ENCODE results near the gene ZDHHC5.
"Not testable (repeated sequence)": the region's sequence is repeated elsewhere in the genome, so short reads cannot be mapped to it uniquely, and the experiment has no call there.

ZDHHC5 gene

DNA sequence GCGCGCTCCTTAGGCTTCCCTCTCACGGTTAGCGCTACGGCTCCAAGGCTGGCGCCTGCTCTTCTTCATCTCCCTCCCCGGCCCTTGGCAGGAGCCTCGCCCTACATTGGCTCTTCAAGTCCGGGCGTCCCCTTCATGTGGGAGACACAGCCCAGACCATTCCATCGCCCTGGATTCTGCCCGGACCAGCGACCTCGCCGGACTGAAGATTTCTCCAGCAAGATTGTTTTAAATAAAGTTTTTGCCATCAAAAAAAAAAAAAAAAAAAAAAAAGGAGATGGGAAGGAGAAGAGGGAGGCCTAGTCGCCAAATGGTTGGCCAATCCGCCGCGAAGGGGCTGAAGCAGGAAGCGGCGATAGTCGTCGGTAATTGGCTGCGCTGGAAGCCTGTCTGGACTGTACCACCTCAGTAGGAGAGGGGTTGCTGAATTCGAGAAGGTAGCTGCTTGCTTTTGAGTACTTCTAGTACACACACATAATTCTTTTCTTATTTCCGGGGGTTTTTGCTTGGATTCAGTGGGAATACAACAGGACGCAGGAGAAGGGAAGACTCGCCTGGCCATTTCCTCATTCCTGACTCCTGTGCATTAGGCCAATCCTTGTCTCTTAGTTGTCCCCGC lies 688 bp upstream of the ZDHHC5 start:
- peak; percentile 80 to 81 for DNase-seq

DNA sequence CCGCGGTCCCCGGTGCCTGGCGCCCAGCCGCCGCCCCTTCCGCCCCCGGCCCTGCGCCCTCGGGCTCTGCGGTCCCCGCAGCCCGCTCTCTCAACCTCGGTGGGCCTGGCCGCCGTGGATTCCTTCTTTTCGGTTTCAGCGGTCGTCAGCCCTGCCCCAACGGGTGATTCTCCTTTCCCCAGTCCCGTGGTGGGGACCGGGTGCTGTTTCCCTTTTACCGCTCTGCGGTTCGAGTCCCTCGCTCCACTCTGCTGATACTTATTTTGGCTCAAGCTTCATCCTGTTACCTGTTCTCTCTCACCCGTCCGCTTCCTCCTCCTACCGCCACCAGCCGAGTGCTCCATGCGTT lies 494 bp downstream of the ZDHHC5 start:
- peak; percentile 28 to 29 for DNase-seq

DNA sequence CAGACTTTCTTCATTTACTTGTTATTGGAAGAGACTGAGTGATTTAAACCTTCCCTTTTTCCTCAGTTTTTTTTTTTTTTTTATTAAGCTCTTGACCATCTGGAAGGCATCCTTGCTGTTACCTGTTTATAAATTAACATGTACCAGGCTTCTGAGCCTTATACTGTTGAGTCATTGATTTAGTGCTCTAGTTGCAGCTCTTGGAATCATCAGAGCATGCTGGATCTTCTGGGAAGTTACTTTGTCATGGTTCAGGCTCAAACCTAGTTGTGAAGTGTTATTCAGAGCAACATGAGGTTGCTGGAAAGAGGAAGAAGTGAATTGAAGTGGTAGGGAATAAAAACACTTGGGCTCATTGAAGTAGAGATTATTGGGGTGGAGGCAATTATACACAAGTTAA lies 6.3 kb downstream of the ZDHHC5 start:
- DNase-seq = no peak

DNA sequence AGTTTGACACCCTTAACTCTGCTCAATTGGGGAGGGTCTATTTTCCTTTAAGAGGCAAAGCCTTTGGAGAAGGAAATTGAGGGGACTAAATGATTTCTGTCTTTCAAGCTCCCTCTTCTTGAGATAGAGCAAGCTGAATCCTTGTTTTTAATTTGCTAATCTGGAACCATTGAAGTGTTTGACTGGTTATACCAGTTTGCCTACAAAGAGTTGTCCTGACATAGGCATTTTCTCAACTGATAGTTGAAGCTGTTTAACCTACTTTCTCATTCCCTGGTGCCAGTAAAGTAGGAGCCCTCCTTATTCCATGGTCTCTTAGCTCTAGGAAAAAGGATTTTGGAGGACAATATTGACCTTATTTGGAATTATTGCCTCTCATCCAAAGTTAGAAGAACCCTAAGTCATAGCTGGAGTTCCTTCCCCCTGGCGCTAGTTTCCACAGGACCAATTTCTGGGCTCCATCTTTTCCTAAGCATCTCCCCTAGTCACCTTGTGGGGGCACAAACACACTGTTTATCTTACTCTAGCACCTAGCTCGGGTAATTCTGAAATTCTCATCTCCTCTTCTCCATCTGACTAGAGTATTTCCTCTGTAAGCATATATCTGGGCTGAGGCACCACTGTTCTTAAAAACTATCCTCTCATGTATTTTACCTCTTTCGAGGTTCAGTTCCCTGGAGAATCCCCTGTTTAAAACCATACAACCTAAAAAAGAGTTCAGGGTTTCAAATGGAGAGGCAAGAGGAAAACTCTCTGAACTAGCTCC lies 7.4 kb downstream of the ZDHHC5 start:
- DNase-seq = no peak

DNA sequence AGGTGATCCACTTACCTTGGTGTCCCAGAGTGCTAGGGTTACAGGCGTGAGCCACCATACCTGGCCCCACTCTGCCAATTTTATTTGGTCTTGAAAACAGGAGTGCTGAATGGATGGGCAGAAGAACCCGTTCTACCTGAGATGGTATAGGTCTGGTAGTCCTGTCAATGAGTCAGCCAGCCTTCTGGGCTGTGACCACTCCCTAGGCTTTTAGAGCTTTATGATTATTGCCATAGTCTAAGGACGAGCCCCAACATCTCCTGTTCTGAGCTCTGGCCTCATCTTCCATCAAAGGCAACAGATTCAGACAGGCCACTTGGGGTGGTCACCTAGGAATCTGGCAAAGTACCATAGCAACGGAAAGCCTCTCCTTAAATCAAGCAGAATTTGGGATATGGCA lies 11.5 kb downstream of the ZDHHC5 start:
- DNase-seq = no peak

DNA sequence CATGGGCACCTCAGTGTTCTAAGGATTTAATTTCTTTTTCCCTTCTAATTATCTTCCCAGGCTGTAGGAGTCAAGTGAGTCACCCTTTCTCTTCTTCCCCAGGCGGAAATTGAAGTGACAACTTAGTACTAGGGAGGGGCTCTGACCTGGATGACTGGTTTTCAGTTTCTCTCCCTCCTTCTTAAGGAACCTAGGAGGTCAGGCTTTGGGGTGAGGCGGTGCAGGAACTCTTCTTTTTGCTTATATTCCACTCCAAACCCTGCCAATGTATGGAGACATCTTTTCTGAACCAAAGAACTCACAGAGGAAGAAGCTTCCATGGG lies 12.6 kb downstream of the ZDHHC5 start:
- no peak for DNase-seq

DNA sequence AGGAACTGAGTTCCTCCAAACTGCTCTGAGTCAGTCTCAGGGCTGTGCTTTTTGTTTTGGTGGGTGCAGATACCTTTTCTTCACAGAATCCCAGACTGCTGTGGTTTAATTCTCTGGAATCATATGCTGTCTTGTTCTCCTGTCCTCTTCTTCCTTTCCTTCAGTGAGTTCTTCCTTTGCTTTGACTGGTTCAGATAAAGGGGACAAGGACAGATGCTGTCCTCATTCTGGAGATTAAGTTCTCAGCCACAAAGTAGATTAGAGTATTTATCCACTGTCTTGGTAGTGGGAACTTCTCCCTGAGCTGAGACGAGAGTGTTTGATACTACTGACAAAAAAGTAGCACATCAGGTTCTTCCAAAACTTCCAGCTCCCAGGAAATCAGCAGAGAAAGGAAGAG lies 13.3 kb downstream of the ZDHHC5 start:
- DNase-seq = no peak

DNA sequence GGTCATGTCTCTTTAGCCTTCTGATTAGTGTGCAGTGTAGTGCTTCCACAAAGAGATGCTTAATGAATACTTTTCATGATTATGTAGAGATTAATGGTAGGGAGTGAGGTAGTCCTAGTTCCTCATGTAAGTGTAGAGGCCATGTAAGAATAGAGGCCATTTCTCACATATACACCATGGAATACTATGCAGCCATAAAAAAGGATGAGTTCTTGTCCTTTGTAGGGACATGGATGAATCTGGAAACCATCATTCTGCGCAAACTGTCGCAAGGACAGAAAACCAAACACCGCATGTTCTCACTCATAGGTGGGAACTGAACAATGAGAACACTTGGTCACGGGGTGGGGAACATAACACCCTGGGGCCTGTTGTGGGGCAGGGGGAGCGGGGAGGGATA lies 22.6 kb downstream of the ZDHHC5 start:
- DNase-seq = not testable (repeated sequence)

DNA sequence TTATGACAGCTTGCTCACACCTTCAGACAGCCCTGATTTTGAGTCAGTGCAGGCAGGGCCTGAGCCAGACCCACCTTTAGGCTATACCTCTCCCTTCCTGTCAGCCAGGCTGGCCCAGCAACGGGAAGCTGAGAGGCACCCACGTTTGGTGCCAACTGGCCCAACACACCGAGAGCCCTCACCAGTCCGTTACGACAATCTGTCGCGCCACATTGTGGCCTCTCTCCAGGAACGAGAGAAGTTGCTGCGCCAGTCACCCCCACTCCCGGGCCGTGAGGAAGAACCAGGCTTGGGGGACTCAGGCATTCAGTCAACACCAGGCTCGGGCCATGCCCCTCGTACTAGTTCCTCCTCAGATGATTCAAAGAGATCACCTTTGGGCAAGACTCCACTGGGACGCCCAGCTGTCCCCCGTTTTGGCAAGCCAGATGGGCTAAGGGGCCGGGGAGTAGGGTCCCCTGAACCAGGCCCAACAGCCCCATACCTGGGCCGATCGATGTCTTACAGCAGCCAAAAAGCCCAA lies 31.0 kb downstream of the ZDHHC5 start:
- no peak for DNase-seq

DNA sequence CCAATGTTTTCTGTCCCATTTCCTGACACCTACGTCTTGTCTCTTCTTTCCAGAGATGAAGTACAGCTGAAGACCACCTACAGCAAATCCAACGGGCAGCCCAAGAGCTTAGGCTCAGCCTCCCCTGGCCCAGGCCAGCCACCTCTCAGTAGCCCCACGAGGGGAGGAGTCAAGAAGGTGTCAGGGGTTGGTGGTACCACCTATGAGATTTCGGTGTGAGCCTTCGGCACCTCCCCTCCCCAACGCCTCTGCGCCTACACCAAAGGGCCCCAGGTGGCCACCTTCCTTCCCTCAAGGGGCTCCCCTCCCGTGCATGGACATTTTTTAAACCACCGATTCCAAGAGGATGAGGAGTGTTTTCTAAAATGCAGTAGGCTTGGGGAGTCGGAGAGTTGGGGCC lies 31.9 kb downstream of the ZDHHC5 start:
- no peak for DNase-seq

DNA sequence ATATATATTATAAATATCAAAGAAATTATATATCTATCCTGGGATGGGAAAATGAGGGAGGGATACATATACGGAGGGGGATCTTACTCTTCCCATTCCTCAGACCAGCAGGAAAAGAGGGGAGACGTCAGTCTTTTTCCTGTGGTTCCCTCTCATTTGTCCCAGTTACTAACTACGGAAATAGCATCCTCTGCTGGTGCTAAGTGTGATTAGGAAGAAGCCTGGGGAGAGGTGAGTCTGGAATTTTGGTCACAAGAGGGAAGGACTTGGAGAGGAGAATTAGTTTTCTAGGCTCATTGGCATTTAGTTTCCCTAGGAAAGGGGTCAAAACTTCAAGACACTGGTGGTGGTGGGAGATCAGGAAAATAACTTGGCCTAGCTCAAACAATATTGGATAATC lies 32.5 kb downstream of the ZDHHC5 start:
- no peak for DNase-seq

DNA sequence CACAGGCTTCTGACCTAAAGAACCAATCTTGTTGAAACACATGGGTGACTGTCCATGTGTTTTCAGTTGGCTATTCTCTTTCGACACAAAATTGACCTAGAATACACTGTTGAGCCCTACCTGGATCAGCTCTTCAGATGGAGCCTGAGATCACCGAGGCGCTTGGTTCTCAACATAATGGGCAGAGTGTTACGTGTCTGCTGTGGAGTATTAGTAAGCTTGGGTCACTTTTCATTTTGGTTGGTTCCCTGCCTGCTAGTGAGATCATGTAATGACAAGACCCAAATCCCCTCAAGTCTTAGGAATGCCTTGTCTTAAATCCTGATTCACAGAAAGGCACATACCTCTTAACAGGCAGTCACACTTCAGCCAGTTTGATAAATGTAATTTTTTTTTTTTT lies 35.4 kb downstream of the ZDHHC5 start:
- no peak for DNase-seq

DNA sequence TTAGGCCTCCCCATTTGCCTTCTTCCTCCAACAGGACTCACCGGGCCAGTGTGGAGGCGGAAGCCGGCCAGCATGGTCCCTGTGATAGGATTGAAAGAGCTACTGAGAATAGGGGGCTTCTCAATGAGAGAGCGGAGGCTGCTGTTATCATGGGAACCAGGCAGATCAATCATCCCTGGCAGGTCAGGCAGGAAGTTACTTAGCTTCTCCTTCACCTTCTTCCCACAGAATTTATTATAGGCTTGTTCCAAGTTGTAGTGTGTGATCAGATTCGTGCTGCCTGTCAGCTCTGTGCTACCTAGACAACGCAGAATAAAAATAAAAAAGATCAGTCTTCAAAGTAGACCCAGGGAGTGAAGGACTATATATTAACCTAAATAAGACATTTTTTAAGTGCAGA lies 37.0 kb downstream of the ZDHHC5 start:
- no peak for DNase-seq

DNA sequence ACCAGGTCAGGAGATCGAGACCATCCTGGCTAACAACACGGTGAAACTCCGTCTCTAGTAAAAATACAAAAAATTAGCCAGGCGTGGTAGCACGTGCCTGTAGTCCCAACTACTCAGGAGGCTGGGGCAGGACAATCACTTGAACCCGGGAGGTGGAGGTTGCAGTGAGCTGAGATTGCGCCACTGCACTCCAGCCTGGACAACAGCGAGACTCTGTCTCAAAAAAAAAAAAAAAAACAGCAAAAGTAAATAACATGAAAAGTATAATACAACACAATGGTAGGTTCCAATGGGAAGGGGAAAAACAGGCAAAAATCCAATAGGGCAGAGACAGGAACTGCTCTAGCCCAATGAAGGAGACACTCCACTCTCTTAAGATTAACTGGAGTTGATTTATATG lies 37.5 kb downstream of the ZDHHC5 start:
- DNase-seq = not testable (repeated sequence)

DNA sequence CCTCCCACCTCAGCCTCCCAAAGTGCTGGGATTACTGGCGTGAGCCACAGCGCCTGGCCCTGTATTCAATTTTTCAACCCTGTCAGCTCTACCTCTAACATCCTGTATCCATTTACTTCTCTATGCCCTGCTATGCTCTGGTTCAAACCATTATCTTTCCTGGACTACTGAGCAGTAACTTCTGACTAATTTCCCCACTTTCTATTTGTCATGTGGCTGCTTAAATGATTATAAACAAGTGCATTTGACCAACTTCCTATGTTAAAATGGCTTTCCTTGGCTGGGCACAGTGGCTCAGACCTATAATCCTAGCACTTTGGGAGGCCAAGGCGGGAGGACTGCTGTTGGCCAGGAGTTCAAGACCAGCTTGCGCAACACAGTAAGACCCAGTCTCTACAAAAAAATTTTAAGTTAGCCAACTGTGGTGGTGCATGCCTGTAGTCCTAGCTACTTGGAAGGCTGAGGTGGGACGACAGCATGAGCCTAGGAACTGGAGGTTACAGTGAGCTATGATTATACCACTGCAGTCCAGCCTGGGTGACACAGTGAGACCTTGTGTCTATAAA lies 42.0 kb downstream of the ZDHHC5 start:
- no peak for DNase-seq

DNA sequence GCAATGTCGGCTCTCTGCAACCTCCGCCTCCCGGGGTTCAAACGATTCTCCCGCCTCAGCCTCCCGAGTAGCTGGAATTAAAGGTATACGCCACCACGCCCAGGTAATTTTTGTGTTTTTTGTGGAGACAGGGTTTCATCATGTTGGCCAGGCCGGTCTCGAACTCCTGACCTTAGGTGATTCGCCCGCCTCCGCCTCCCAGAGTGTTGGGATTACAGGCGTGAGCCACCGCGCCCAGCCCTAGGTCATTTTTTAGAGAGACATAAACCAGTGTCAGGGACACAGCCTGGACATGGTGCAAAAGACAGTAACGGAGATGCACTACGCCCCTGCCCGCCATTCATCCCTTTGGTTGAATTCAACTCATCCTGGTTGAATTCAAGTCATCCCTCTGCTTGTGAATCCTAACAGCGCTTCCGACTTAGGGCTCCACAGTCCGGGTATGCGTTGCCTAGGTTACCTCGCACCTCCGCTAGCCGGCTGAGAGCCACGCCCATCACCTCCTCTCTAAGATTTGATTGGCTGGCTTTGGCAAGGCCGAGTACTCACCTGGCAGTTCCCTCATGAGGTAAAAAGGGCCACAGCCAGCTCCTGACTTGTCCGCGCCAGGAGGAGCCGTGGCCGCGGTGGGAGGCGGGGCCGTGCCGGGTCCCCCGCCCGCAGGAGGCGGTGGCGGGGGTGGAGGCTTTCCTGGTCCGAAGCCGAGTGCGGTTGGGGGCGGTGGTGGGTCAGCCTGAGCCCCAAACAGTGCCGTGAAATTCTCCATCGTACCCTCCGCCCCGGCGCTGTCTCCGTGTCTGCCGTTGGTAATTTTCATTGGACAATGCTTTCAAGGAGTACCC lies 43.7 kb downstream of the ZDHHC5 start, which contains the start of gene MED19:
Gene MED19, minus strand, starts transcription at position 802 of the 842 bp plus-strand sequence. Its CDS starts 36 bp downstream, at position 766.
- DNase-seq = peak; percentile 62 to 65

DNA sequence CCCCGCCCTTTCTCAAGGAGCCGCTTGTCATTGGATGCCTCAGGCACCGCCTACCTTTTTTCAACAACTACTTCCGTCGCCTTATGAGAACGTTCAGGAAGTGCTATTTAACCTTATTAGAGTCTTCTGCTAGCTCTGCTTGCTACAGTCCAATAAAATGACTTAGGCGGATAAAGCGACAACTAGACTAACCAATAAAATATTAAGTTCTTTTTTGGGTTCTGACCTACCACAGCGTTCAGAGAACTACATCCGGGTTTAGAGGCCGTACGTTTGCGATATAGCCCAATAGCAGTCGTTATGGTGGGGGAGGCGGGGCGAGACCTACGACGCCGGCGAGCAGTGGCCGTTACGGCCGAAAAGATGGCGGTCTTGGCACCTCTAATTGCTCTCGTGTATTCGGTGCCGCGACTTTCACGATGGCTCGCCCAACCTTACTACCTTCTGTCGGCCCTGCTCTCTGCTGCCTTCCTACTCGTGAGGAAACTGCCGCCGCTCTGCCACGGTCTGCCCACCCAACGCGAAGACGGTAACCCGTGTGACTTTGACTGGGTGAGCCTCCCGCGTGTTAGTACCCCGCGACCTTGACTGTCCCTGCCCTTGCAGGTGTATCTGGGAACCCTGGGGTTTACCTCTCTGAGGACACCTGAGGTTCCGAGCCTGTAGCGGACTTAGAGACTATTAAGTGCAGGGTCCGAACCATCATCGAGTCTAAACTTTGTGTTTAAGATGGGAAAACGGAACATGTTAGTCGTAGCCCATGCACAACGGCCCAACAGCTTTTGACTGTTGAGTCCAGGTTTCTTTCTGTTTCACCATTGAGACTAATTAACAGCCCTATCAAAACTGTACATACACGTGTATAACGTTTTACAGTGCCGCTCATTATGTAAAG lies 44.6 kb downstream of the ZDHHC5 start, which contains the start of gene TMX2:
Gene TMX2, plus strand, starts transcription at position 338 of the 895 bp plus-strand sequence. Its CDS starts 26 bp downstream, at position 364.
- DNase-seq = peak; percentile 84

DNA sequence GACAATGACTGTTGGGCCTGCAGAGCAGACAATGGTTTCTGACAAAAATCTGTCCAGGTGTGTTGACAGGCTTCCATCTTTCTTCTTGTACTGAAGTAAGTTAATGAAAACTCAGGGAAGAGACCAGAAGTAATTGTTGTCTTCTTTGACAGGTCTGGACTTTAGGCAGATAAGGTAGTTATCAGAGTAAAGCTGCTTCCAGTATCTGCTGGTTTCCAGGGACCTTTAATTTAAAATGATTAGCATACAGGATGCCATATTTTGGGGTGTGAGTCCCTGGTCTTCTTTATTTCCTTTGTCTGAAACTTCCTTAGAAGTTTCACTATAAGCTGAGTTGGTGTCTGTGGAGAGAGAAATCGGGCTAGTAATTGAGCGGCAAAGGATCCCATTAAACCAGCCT lies 45.9 kb downstream of the ZDHHC5 start:
- no peak for DNase-seq

DNA sequence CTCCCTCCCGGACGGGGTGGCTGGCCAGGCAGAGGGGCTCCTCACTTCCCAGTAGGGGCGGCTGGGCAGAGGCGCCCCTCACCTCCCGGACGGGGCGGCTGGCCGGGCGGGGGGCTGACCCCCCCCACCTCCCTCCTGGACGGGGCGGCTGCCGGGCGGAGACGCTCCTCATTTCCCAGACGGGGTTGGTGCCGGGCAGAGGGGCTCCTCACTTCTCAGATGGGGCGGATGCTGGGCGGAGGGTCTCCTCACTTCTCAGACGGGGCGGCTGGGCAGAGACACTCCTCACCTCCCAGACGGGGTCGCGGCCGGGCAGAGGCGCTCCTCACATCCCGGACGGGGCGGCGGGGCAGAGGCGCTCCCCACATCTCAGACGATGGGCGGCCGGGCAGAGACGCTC lies 48.8 kb downstream of the ZDHHC5 start:
- not testable (repeated sequence) for DNase-seq

DNA sequence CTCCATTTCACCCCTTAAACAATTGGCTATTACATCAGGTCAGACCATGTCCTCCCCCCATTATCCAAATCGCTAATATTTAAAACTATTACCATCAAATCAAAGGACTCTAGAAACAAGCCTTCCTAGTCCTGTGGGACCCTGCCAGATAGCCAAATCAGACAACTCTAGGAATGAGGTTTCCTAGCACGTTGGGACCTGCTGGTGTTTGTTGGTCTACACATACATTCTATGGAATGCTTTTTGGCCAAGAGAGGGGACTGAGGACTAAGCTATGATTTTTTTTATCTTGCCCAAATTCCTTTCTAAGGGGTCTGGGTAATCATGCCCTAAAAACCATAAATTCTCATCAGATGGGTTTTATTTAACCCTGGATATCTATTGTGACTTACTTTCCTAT lies 59.3 kb downstream of the ZDHHC5 start:
- no peak for DNase-seq

DNA sequence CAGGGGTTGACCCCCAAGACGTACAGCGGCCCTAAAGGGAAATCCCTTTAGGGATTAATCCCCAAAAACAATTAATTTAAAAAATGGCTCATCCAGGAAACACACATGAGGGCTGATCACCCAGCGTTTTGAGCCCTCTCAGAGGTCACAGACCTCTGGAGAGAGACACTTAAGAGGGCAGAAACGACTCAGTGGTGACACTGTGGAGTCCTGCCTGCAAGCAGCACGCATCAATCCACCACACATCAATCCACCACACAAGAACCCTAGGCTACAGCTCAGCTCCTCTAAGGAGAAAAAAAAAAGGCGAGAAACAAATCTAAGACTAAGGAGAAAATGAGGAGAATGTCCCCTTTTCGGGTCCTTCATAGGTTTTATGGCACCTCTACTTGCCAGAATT lies 60.9 kb downstream of the ZDHHC5 start:
- DNase-seq = no peak

DNA sequence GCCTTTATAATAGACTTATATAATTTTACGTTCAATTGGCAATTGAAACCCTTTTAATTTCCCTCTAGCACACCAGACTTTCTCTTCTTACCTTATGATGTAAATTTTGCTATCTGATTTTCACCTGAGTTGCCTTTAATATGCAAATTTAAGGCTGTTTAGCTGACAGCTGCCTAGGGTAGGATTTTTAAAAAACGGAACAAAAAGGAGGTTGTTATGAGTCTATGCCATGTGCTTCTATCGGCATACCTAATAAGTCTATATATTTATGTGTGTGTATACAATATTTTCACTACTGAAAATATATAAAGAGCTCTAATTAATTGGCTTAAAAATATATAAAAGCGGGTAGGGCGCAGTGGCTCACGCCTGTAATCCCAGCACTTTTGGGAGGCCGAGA lies 61.6 kb downstream of the ZDHHC5 start:
- DNase-seq = no peak

All from stimulated activated CD4-positive, alpha-beta T cell treated with anti-CD3 and anti-CD28 coated beads, Interleukin-2, amount 100 ng/mL, for 48 hours (primary cell).